NK-92 (cell line): ENCODE measurements around the gene PYROXD2.

Experiments
- DNase-seq: peaks from one replicate; lab custom pipeline; 2025; ENCODE audit not compliant: unreplicated experiment; lab: John Stamatoyannopoulos, UW

PYROXD2 gene

DNA sequence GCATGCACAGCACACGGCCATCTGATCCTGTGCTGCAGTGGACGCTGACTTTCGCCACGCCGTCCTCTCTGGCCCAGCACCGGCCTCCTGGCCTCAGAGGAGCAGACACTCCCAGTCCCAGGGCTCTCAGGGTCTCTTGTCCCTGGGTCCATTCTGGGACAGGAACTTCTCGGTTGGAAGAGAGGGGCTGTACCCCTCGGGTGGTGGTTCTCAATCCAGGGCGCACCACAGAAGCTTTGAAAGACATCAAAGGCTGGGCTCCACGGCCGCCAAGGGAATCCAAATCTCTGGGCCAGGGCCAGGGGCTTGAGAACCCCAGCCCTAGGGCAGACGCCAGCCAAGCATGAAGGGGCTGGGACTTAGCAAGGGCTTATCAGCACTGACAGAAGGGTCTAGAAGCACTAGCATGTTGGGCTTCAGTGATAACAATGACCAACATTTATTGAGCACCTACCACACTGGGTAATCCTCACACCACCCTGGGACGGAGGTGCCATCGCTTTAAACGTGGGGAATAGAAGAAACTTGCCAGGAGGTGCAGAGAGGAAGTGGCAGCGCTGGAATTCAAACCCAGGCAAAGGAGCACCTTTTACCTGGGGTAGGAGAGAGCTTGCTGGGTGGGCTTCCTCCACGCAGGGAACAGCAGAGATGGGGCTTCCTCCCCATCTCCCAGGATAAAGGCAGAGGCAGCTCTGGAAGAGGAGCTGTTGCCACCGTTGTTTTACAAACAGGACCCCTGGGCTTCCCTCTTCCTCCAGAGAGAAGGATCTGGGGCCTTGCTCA lies 1.8 kb upstream of the PYROXD2 start:
- DNase-seq: no peak

DNA sequence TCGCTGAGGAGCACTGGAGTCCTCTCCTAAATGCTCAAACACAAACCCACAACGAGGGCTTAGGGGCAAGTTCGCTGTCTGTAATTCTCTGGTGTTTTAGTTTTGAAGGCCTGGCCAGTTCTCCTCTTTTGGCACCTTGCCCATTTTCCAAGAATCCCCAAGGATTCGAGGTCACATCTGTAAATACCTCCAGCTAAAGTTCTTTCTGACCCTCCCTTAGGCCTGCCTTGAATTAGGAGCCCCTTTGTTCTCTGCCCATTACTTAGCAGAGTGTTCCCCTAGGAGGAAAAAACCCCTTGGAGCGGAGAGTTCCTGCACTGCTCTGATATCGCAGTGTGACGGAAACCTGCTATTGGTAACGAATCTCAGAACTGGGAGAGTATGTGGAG lies 743 bp upstream of the PYROXD2 start:
- DNase-seq: no peak

DNA sequence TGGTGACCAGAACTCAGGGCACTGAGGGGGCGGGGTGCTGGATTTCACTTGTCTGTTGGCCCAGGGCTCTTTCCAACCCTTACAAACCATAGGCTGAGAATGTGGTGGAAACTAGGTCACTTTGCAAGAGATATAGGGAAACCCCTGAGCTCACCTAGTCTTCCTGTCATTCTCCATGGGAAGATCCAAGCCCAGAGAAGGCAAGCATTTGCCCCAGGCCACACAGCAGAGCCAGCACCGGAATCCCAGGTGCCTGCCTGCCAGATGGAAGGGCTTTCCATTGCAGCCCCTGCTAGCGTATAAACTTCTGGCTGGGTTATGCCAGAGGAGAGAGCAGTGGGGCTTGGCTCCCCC lies 427 bp downstream of the PYROXD2 start:
- DNase-seq: no peak

DNA sequence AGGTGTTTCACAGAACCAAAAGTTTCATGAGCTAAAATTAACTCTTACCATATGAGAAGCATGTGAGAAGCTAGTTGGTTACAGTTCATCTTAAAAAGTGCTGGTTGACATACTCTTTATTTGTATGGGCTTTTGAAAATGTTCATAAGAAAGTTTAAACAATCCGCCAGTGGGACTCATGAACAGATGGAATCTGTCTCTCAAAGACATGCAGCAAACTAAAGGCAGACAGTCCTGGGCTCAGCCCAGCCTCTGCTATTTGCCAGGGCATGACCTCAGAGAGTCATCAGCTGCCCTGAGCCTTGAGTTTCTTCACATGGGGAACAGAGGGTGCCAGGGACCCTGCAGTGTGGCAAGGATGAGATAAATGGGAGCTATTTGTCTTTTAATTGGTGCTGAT lies 3.2 kb downstream of the PYROXD2 start:
- no peak for DNase-seq

DNA sequence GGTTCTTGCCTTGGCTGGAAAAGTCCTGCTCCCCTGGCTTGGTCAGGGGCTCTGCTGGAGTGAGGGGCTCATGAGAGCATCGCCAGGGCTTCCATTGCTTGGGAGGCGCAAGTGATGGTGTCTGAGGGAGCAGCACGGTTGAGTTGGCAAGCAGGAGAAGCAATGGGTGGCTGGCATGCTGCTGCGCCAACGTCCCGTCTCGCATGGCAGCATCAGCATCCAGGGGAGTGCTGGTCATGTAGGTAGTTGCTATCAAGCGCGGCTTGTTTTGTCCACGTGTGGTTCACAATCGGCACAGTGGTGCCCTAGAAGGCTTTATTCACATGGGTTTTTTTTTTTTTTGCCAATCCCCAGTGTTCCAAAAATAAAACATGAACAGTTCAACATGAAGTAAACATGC lies 3.8 kb downstream of the PYROXD2 start:
- no peak for DNase-seq

DNA sequence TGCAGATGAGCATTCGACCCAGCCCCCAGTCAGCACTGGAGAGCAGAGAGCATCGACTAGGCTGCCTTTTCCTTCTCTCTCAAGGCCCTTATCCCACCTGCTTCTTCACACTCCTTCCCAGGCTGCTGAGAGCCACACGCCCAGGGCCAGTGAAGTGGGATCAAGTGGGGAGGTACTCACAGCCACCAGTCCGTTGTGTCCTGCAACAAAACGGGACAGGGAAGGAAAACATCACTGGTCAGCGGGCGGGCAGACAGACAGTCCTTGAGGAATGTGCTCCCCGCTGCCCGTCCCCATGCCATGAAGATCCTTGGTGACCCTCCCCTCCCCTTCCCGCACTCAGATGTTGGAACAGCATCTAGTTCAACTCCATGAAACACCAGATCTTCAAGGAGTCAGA lies 4.2 kb downstream of the PYROXD2 start:
- DNase-seq: no peak

DNA sequence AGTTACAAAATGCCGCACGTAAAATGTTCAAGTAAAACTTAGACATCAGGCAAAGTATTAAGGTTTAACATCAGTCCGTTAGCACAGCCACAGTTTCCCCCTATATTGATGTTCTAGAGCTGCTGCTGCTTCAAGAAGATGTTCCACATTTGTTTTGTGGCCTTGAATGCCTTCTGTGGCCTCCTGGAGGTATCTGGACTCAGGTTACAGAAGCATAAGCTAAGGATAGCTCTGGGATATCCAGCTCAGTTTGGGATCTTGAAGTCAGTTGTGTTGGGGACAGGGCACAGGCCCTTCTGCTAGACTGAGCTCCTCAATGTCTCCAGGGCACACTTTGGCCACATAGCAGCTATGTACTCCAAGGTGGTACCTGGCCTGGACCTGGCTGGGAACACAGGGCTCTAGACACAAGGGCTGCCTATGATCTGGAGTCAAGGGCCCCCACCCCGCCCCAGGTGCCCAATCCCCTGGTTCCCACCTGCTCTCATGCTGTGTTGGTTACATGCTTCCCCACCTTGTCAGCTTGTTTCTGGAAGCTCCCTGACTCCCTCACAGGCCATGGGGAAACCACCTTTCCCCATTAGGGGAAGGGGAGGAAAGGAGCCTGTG lies 4.7 kb downstream of the PYROXD2 start:
- no peak for DNase-seq

DNA sequence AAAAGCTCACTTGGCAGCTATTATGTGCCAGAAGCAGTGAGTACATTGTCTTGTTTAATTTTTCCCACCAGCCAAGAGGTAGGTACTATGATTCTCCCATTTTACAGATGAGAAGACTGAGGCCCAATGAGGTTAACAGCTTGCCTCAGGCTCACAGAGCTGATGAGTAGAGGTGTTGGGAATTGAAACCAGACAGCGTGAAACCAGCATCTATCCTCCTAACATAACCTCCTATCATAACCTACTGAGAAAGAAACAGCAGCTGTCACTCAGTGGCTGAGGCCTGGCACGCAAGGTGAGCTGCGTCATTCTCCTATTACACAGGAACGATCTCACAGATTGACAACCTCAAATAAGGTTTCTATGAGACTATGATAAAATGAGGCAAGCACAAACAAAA lies 6.2 kb downstream of the PYROXD2 start:
- DNase-seq: no peak

DNA sequence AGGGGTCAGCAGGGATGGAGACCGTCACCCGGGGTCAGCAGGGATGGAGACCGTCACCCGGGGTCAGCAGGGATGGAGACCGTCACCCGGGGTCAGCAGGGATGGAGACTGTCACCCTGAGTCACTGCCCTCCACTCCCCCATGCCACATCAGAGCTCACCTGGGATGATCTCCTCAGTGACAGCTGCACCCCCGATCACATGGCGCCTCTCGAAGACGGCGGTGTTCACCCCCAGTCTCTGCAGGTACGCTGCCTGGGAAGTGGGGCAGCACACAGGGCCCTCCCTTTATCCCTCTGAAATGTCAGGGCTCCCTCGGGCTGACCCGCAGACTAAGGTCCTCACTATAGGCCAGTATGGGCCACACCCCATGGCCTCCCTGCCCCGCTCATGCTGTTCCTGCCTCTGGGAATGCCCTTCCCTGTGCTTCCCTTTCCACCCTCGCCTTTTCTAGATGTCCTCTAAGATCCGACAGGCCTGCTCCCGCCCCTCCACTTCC lies 7.2 kb downstream of the PYROXD2 start:
- no peak for DNase-seq

DNA sequence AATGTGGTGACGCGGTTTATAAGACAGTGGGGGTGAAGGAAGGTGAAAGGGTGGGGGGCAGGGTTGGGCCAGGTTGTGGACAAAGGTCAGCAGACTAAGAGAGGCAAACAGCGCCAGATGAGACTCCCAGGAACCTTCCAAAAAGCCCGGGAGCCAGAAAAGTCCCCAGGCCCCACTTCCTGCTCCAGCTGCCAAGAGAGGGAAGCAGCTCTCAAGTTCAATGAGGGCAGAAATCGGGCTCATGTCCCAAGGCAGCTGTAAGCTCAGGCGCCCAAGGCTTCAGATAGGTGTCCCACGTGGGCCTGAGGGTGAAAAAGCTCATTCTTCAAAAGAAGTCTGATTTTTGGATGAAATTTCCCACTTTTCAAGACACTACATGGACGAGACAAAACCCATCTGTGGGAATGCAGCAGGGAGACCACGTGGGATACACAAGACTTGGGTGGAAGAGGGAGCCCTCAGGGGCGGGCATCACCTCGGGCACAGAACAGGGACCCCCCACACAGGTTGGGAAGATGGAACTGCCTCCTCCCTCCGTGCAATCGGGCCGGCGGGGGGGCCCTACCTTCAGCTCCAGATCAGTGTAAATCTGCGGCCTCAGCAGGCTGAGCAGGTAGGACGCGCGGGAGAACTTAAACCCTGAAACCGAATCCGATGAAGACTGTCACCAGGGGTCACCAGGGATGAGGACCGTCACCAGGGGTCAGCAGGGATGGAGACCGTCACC lies 7.8 kb downstream of the PYROXD2 start:
- no peak for DNase-seq

DNA sequence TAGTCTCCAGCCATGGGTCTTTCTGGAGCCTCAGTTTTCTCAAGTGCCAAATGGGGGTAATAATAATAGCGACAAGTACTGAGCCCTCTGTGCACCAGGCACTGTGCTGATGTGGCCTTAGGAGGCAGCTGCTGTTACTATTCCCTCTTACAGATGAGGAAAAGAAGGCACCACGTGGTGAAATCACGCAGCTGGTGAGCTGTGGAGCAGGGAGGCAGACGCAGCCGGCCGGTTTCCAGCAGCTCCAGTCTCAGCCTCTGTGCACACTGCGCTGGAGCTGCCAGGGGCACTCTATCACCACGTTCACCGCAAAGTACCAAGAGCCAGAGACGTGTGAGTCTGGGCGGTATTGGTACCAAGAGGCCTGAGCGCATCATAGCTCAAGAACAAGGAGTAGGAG lies 9.6 kb downstream of the PYROXD2 start:
- DNase-seq: no peak

DNA sequence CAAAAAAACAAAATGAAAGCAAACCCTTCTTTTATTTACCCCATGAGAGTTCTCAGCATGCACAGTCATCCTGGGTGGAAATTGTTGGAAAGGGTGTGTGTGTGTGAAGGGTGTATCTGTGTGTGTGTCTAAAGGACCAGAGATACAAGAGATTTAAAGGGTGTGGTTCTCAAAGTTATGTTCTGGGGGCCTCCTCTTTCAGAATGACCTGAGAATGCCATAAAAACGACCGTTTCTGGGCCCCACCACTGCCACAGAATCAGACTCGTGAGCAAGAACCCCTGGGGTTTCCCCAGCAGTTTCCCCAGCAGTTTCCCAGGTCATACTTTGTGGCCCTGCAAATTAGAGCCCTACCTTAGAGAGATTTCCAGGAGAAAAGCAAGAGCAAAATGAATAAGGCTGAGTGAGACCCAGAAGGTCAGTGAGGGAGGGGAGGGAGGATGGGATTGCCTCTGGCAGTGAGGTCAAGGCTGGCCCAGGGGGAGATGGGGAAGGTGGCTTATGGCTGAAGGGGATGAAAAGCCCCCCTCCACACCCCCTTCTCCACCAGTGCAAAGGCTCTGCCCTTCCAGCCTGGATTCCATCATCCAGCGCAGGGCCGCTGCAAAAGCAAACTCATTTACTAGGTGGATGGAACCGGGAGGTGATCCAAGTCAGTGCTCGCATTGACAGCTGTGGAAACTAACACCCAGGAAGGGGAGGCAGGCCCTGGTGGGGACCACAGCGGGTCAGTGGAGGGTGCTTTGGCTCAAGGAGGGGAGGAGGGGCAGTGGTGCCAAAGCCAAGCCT lies 10.2 kb downstream of the PYROXD2 start:
- DNase-seq: no peak

DNA sequence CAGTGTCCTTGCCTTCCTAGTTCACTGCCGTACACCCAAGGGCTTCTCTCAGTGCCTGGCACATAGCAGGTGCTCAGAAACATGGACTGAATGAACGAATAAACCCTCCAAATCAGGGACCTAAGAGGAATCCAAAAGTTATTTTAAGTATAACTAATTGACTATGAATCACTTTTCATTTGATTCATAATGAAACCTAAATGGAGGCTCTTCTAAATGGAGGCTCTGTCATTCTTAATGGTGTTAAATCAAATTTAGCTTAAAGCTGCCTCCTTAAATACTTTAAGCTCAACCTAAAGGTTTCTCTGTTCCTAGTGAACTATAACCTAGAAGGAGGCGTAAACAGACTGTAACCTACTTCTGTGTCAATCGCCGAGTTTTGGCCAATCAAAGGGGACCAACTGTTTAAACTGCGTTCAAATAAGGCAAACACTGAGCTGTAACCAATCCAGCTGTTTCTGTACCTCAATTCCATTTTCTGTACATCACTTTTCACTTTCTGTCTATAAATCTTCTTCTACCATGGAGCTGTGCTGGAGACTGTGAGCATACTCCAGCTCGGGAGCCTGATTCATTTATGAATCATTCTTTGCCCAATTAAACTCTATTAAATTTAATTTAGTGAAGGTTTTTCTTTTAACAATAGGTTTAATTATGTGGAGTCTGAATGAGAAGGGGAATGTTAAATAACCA lies 11.0 kb downstream of the PYROXD2 start:
- DNase-seq: no peak

DNA sequence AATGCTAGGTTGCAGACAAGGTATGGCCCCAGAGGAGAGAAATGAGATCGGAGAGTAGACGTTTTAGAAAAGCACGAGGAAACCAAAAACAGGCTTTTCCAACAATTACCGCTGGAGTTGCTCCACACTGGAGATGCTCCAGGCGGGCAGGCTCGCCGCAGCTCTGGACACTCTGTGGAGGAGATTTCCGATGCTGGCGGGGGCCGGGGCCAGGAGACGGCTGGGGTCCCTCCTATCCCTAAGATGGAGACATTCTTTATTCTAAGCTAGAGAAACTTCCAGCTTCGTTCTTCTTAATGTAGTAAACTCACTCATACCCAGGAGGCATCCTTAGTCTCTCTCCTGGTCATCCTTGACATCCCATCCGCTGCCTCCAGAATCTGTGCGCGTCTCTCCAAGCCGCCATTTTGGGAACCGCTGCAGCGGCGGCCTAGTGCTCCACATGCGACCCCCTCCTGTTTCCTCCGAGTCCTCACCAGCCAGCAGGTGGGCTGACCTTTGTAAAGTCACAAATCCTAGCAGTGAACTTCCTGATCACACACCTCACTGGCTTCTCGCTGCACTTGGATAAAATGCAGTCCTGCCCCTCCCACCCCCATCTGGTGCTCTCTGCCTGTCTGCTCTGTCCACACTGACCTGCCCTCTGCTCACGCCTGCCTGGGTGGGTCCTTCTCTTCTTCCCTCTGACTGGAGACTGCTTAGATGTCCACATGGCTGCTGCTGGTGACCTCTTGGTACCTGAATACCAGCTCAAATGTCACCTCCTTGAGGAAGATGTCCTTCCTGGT lies 11.9 kb downstream of the PYROXD2 start:
- DNase-seq: no peak

DNA sequence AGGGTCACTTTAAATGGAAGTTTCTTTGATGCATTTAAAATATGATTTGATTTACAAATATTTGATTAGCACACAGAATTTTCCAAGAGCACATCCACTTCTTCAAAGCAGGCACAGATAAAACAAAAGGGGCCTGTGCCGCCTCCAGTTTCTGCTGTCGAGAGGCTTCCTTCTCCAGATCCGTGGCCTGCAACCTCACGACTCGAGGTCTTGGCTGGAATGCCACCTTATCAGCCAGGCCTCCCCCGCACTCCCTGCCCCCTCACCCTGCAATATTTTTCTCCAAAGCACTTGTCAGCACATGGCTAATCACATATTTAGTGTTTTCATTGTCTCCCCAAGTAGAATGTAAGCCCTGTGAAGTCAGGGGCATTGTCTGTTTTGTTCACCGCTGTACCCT lies 12.5 kb downstream of the PYROXD2 start:
- DNase-seq: no peak

DNA sequence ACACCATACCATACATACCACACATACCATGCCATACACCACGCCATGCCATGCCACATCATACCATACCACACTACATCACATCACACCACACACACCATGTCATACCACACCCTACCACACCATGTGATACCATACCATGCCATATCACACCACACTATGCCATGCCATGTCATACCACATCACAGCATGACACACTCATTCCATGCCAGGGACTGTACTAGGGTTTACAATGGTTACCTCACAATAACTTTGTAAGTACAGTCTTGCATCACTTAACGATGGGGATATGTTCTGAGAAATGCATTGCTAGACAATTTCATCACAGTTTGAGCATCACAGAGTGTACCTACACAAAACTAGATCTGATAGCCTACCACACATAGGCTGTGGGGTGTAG lies 14.5 kb downstream of the PYROXD2 start:
- DNase-seq: no peak

DNA sequence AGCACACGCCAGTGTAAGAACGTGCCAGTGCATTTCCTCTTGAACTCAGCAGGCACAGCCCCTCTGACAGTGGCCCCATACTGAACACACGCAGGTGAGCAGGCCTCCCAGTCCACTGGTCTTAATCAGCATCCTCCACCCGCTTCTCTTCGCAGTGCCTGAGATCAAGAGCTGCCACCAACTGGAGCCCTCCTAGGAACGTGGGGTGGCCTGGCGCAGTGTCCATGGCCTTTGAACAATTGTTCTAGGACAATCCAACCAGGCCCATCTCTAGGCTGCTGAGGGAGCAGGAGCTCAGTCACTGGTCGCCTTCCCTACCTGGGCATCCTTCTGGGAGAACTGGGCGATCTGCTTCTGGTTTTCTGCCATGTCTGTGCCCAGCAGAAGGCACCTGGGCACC lies 15.2 kb downstream of the PYROXD2 start:
- no peak for DNase-seq

DNA sequence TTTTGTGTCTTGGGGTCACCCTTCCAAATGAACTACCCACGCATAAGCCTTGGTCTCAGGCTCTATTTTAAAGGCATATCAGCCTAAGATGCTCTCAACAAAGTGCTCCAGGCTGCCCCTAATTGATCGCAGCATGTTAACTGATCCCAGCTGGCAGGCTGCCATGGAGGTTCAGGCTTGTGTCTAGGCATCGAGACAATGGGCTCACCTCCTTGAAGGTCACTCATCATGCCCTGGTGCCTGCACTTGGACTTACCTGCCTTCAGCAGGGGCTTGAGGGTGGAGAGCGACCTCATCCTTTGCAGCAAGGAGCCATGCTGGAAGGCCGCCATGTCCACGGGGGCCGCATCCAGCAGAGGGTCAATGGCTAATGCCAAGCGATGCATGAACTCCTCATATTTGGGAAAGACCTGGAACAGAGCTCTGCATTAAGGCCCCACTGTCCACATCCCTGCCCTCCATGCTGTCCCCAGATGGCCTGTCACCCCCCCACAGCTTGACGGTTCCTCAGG lies 17.8 kb downstream of the PYROXD2 start:
- no peak for DNase-seq

DNA sequence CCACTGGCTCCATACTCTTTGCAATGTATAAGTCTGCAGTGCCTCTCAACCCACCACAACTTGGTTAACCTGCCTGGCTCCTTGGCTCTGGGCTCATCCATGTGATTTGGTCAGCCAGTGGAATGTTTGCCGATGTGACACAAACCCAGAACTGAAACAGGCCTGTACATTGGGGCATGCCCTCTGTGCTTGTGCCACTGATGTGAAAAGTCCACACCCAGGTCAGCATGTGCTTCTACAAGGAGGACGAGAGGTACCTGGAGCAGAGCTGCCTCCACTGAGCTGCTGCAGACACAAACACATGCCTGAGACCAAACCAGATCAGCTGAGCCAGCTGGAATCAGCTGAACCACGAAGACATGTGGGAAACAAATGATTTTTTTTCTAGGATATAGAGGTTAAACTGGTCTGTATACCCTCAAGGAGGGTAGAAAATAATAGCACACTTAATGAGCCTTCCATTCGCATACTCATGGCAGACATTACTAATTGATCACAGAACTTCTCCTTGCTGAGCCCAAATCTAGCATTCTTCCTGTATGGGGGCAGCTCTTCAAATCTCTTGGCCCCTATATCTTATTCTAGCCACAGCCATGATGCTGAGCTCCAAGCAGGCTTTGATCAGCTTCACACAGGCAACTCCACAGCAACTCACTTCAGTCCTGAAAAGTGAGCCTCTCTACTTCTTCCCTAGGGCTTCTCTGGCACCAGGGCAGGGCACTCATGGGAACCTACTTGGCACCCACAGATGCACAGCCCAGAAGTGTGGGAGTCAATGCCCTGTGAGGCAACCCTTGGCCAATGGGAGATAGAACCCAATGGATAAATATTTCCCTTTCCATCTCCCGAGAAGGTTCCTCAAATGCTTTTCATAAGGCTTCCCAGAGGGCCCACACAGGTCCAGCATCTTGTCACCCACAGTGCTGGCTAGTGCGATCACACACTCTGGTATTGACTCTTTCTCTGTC lies 18.6 kb downstream of the PYROXD2 start:
- no peak for DNase-seq
